Motor neuron (in vitro differentiated cells): ENCODE measurements around the gene MTA2. TPM values are rescaled to one million over a fixed set of nuclear protein-coding genes. Genes with fewer than 3 reads are reported as not detected.
"Not testable (repeated sequence)": the region's sequence is repeated elsewhere in the genome, so short reads cannot be mapped to it uniquely, and the experiment has no call there.

Source experiments
- ATAC-seq, 8 experiments: fragments of 200-7000 bp; cut with Tn5 transposase; replicated peaks in 6 of 8; 2 replicates each; pipeline ENCODE4 v1.8.0; 2021; ENCODE audit warnings: mild to moderate bottlenecking in 8 of 8, moderate library complexity in 8 of 8
- H3K27ac ChIP-seq, 2 donors: fragments of 250-450 bp; sonication (Bioruptor Pico); 2 replicates each; pipeline ENCODE4 v1.9.0; 2021; ENCODE audit warnings: antibody characterized with exemption in 2 of 2, mild to moderate bottlenecking in 2 of 2, moderate library complexity in 1 of 2
- H3K4me1 ChIP-seq, 2 donors: fragments of 250-450 bp; sonication (Bioruptor Pico); replicated peaks in 1 of 2; 2 replicates each; pipeline ENCODE4 v1.6.1; 2021; ENCODE audit warnings: antibody characterized with exemption in 2 of 2, mild to moderate bottlenecking in 2 of 2, moderate library complexity in 1 of 2
- H3K4me3 ChIP-seq, 5 donors: fragments of 250-450 bp; sonication (Bioruptor Pico); 2 replicates each; pipeline ENCODE4 v1.9.0; 2021; ENCODE audit warnings: antibody characterized with exemption in 5 of 5, mild to moderate bottlenecking in 5 of 5, moderate library complexity in 4 of 5
- WGBS, 10 experiments: fragments of 450-650 bp; shearing (Covaris generic); methylation state at CpG; one replicate each; pipeline ENCODE4 v1.0.0; 2022; 5-methylcytosine and 5-hydroxymethylcytosine counted together
- in situ Hi-C, 9 experiments: fragments of 400-800 bp; cut with MboI; loops; one replicate each; pipeline ENCODE4 v1.15.0; 2021; ENCODE audit warnings: low sequenced_read_pairs in 9 of 9, low pct_unique_long_range_greater_than_20kb in 2 of 9; ENCODE audit not compliant: unreplicated experiment in 9 of 9
- total RNA-seq, 8 experiments: library from RNA; unstranded; fragments of 300-600 nt; gene quantifications; 2 replicates each; pipeline versions ENCODE4 v1.2.3 to v1.2.4, GENCODE V29; 2022

MTA2 gene
- total RNA-seq, 8 experiments from 2014 or later: 49.1 to 146 (median 83.3) TPM

DNA sequence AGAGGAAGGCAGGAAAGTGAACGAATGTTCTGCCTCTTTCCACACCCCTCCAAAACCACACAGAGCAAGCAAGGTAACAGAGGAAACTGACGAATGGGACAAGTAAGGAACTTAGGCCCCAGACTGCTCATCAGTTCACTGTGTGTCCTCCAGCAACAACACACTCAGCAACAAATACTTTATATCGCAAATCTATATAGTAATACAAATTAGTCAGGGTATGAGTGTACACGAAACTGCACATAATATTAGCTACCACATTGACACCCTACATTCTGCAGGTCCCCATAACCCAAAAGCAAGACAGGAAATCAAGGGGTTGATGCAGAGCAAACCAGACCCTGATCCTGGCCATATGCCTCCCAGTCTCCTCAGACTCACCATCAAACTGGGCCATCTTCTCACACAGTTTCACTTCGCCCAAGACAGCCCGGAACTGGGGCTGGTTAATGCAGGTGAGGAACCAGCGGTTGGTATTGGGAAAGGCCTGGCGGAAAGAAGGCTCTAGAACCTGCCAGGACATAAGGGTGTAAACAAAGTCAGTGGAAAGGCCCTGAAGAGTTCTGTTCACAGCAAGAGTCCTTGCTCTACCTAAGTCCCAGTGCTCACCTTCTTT lies 34.5 kb downstream of the MTA2 start:
- 71 to 100% (median 97%) methylated on average over 1 to 4 of the region's 8 CpGs; no CpG with 5 or more reads in 3 of the 10 experiments for WGBS, 10 experiments

DNA sequence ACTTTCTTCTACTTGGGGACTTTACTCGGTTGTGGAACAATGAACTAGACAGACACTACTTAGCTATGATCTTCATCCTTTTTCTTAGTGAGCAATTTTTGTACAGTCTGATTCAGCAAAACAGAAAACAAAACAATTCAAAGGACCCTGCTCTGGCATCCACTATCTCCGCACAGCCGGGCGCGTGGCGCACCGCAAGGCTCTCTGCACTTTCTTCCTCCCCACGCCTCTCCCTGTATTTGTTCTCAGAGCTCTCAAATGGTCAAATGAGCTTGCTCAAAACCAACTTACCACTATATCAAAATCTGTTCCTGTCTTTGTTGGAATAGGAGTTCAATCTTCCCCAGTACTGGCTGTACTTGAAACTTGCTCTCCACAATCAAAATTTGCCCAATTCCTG lies 35.4 kb downstream of the MTA2 start:
- Histone ChIP-seq H3K4me3 (no peak overlapping the region), H3K4me1 (peaks cover 2% of the 10 kb centered on the region in 2 donors), H3K27ac (no peak overlapping the region)
- WGBS, 10 experiments: 63 to 100% (median 92%) methylated on average over 1 to 8 of the region's 8 CpGs; no CpG with 5 or more reads in 2 of the 10 experiments
- in situ Hi-C loops: loop anchor here in 2 of 9 experiments (25.0 kb wide), 2 partner anchors 154 to 179 kb away; partner anchors contain the start of gene SCGB1A1 (in 1 of the 2)
- no peak for ATAC-seq

More for the DNA sequence above, 34.5 kb downstream of the MTA2 start:
- no peak overlapping the region for H3K4me3 ChIP-seq
- in situ Hi-C loops: loop anchor here in 2 of 9 experiments (25.0 kb wide), 2 partner anchors 155 to 180 kb away; partner anchors contain the start of gene SCGB1A1 (in 1 of the 2)
- ATAC-seq: no peak
- no peak overlapping the region for H3K27ac ChIP-seq
- peaks cover under 1 to 1% of the 10 kb centered on the region in 2 donors for H3K4me1 ChIP-seq

DNA sequence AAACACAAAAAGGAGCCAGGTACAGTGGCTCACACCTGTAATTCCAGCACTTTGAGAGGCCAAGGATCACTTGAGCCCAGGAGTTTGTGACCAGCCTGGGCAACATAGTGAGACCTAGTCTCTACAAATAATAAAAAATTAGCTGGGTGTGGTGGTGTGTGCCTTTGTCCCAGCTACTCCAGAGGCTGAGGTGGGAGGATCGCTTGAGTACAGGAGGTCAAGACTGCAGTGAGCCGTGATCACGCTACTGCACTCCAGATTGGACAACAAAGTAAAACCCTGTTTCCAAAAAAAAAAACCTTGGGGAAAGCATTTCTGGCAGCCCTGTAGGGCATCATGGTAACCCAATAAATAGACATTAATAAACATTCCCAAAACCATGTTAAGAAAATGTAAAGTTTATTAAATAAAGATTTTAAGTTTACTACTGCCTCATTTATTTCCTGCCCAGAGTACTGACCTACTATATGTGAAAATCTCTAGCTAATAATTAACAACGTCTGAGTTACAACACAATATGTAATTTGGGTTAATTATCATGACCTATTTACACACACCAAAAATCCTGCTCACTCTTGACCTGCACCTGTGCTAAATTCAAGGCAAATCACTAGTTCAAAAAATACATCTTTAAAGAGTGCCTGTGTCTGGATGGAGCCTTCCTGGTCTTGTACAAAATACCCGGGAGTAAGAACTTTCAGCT lies 36.4 kb downstream of the MTA2 start:
- peaks cover 2% of the 10 kb centered on the region in 2 donors for H3K4me1 ChIP-seq
- in situ Hi-C loops: loop anchor here in 2 of 9 experiments (25.0 kb wide), 2 partner anchors 153 to 178 kb away; partner anchors contain the start of gene SCGB1A1 (in 1 of the 2)
- no peak for ATAC-seq
- no peak overlapping the region for H3K4me3 ChIP-seq
- 14 to 100% (median 59%) methylated on average over 1 to 5 of the region's 5 CpGs; no CpG with 5 or more reads in 2 of the 10 experiments for WGBS, 10 experiments
- H3K27ac ChIP-seq: no peak overlapping the region

DNA sequence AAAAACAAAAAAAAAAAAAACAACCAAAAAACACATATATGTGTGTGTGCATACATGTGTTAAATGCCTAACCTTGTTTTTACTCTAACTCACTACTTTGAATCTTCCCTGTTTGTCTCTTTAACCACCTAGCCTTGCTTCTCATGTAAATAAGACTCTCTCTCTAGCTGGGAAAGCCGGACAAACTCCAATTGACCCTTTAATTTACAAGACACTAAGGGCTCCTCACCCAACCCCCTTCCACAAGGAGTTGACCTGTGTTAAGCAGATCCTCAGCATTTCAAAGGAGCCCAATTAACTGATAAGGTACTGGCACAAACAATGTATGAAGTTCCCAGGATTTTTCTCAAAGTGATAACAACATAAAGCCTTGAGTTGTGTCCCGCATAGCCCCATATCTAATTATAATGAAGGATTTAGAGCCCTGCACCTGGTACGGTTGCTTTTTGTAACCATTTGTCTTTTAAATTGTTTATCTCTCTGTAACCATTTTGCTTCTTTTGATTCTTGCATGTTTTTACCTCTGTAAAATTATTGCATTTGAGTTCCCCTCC lies 39.9 kb downstream of the MTA2 start:
- H3K4me1 ChIP-seq, H3K4me3 ChIP-seq, H3K27ac ChIP-seq, ATAC-seq: not testable (repeated sequence)
- in situ Hi-C loops: loop anchor here in 2 of 9 experiments (25.0 kb wide), 2 partner anchors 149 to 174 kb away; partner anchors contain the start of gene SCGB1A1 (in 1 of the 2)
- 13 to 100% (median 59%) methylated on average over 1 to 3 of the region's 3 CpGs for WGBS, 10 experiments

DNA sequence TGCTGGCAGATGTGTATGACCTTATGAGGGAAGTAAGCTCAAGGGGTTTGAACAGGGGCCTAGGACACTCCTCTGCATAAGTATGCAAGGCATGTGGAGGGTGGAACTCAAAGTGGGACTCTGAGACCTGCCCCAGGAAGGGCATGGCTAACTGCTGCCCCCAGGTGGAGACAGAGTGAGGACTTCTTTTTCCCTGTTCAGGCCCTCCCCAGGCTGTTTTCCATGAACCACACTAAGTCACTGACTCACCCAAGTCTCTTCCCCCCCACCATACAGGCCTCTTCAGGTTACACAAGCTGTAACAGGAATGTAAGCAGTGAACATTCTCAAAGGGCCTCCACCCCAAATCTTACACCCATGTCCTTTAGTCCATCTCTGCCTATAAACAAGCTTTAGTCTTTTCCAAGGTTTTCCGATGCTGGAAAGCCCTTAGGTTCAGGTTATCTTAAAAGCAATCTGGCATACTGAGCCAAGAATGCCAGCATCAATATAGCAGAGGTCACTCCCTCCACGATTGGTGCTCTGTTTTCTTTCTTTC lies 41.0 kb downstream of the MTA2 start:
- peak; percentile 41 to 79 (median 66) for ATAC-seq
- in situ Hi-C loops: loop anchor here in 2 of 9 experiments (25.0 kb wide), 2 partner anchors 148 to 173 kb away; partner anchors contain the start of gene SCGB1A1 (in 1 of the 2)
- WGBS, 10 experiments: 0 to 100% (median 73%) methylated on average over 1 to 2 of the region's 2 CpGs; no CpG with 5 or more reads in 5 of the 10 experiments
- Histone ChIP-seq H3K4me1 (peaks cover 2 to 13% of the 10 kb centered on the region in 2 donors), H3K27ac (no peak overlapping the region), H3K4me3 (no peak overlapping the region)

DNA sequence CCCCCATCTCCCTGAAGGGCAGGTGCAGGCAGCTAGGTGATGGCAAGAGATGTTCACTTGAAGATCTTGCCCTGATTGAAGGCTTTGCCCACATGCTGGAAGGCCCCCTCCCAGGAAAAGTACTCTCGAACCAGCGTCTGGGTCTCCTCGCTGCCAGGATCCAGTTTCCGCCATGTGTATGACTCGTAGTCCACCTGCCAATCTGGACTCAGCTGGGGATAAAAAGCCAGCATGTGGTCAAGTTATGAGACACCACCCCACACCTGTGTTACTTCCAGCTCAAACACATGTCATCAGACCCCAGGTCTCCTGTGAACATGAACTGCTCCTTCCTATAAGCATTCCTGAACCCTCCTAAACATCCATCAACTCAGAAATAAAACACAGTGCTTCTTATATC lies 42.0 kb downstream of the MTA2 start:
- H3K4me1 ChIP-seq: peaks cover 2 to 18% of the 10 kb centered on the region in 2 donors
- in situ Hi-C loops: loop anchor here in 4 of 9 experiments (10.0 to 25.0 kb wide), 4 partner anchors 135 to 172 kb away; partner anchors contain the start of gene SCGB1A1 (in 1 of the 4)
- 40 to 90% methylated on average over 2 of the region's 5 CpGs; no CpG with 5 or more reads in 8 of the 10 experiments for WGBS, 10 experiments
- not testable (repeated sequence) for ATAC-seq, H3K27ac ChIP-seq, H3K4me3 ChIP-seq

DNA sequence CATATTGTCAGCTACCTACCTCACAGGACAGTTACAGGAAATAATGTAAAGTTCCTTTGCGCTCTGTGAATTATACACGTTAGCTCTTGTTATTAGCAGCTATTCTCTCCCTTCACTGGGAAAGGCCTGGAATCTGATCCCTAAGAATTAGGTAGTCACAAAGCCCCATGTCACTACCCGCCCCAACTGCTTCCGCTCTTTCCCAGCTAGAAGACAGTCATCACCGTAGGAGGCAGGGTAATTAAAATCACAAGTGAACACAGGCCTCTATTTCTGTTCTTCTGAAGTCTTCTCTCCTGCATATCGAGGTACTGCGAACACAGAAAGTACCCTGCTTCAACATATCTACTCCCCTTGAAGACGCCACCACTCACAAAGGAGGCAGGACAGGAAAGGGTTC lies 42.5 kb downstream of the MTA2 start:
- Histone ChIP-seq H3K27ac (no peak overlapping the region), H3K4me3 (no peak overlapping the region), H3K4me1 (peaks cover 5 to 22% of the 10 kb centered on the region in 2 donors)
- no peak for ATAC-seq
- WGBS, 10 experiments: 40 to 84% (median 75%) methylated on average over 1 to 7 of the region's 8 CpGs; no CpG with 5 or more reads in 2 of the 10 experiments
- in situ Hi-C loops: loop anchor here in 4 of 9 experiments (10.0 to 25.0 kb wide), 4 partner anchors 134 to 172 kb away; partner anchors contain the start of gene SCGB1A1 (in 1 of the 4)

DNA sequence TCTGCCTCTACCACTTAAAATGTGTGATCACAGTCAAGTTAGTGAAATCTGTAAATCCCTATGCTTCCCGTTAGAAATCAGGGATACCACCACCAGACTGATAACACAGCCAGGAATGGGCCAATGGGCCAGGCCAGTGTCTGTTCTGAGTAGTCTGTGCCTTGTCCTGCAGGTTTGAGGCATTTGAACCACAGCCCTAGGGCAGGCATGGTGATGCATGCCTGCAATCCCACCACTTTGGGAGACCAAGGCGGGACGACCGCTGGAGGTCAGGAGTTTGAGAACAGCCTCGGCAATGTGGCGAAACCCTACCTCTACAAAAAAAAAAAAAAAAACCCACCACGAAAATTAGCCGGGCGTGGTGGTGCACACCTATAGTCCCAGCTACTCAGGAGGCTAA lies 43.0 kb downstream of the MTA2 start:
- in situ Hi-C loops: loop anchor here in 4 of 9 experiments (10.0 to 25.0 kb wide), 4 partner anchors 134 to 171 kb away; partner anchors contain the start of gene SCGB1A1 (in 1 of the 4)
- no peak for ATAC-seq
- H3K27ac ChIP-seq: no peak overlapping the region
- H3K4me3 ChIP-seq: no peak overlapping the region
- H3K4me1 ChIP-seq: peaks cover 5 to 24% of the 10 kb centered on the region in 2 donors
- WGBS, 10 experiments: 85 to 100% (median 91%) methylated on average over 1 to 9 of the region's 9 CpGs; no CpG with 5 or more reads in 3 of the 10 experiments

DNA sequence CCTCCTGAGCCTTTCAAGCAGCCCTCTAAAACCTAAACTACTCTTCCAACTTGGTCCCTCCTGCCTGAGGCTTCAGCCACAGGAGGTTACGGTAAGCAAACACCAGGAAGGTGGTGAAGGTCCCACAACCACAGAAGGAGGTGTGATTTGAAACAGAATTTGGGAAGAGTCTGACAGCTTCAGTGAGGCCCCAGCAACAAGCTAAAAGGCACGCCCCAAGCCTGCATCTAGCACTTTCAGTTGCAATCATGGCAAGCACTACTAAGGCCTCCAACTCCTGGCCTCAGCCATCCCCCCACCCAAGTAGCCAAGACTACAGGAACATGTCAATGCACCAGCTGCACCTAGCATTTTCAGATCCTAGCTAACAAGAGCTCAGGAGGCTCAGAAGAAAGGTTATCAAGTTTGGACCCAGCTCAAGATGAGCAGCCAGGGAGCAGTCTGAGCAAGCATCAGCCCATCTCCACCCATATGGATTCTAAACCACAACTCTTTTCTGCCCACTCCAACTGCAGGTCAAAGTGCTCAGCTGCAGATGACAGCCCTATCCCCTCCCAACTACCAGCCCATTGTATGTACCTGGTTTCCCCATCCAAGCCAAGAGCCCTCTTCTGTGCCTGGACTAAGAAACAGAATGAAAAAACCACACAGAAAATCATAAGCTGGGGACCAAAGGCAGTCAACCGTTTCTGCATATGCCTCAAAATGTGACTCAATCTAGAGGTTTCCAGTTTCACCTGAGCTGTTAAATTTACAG lies 44.6 kb downstream of the MTA2 start:
- Histone ChIP-seq H3K27ac (no peak overlapping the region), H3K4me3 (no peak overlapping the region), H3K4me1 (peaks cover 5 to 36% of the 10 kb centered on the region in 2 donors)
- WGBS, 10 experiments: 0 to 100% (median 16%) methylated on average over 1 to 3 of the region's 3 CpGs; no CpG with 5 or more reads in 3 of the 10 experiments
- no peak for ATAC-seq
- in situ Hi-C loops: loop anchor here in 4 of 9 experiments (10.0 to 25.0 kb wide), 4 partner anchors 132 to 170 kb away; partner anchors contain the start of gene SCGB1A1 (in 1 of the 4)

DNA sequence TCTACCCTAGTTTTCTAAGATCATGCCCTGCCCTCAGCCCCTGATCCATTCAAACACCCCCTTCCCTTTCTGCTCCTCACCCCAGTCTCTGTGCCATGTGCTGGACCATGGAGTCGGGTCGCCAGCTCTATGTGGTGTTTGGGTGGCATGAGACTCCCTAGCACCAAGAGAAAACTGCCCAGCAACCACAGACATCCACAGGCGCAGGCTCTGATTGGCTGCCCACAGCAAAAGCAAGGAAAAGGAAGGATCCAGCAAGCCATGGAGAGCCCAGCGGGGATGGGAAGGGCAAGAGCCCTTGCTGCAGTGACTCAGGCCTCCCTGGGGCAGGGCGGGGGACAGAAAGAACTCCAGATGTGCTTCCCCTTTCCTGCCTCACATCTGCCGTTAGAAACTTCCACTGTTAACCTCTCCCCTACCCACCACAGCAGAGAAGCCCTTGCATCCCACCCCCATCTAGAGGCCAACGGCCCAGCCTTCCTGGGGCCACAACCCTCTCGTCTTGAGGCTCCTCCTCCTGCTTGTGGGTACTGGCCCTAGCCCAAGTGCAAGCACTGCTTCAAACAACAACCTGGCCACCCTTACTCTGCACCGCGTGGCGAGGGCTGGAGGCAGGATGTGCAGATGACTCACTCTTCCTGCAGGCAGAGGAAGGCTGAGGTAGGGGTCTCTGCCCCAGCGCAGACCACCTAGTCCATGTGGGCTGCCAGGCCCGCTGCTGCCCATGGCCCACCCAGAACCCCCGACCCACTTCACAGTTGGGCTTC lies 45.4 kb downstream of the MTA2 start:
- no peak overlapping the region for H3K4me3 ChIP-seq
- peaks cover 4 to 42% of the 10 kb centered on the region in 2 donors for H3K4me1 ChIP-seq
- ATAC-seq: peak; percentile 43 to 76 (median 56)
- H3K27ac ChIP-seq: peak overlapping the region in 1 of 2 donors; percentile 47
- in situ Hi-C loops: loop anchor here in 4 of 9 experiments (10.0 to 25.0 kb wide), 4 partner anchors 131 to 169 kb away; partner anchors contain the start of gene SCGB1A1 (in 1 of the 4)
- WGBS, 10 experiments: 0 to 50% (median 27%) methylated on average over 1 to 8 of the region's 14 CpGs; no CpG with 5 or more reads in 4 of the 10 experiments
